Measurements from ENCODE around the gene BIK.

Gene BIK

DNA sequence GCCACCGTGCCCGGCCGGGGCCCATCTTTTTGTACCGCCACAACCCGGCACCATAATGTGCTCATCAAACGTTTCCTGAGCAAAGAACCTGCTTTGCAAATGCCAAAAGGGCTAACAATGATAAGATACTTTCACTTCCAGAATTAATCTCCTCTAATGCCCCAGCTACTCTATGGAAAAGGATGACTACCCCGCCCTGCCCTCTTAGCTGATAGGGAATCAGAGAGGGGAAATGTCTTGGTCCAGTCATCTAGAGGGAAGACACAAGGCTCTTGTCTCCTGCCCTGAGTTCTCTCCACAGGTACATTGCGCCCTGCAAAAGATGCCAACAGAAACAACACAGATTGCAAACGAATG, 21.9 kb upstream of the BIK start:
- peak overlapping the region; percentile 36 to 55 for H3K9ac ChIP-seq (ENCODE audit: low read depth in 1 of 2, low read length in 2 of 2)
- no peaks in the 10 kb centered on the region for H3K36me3 ChIP-seq (ENCODE audit: control insufficient read depth in 1 of 2, insufficient read depth in 2 of 2, low read length in 2 of 2)
- peaks cover 4 to 11% of the 10 kb centered on the region in 2 donors for H3K4me1 ChIP-seq (ENCODE audit: control insufficient read depth in 1 of 2, insufficient read depth in 2 of 2, low read length in 2 of 2)
- H3K4me3 ChIP-seq (ENCODE audit: low read depth in 1 of 2, low read length in 2 of 2) = peak overlapping the region; percentile 79 to 81
- no peaks in the 10 kb centered on the region for H3K9me3 ChIP-seq (ENCODE audit: control insufficient read depth in 1 of 2, low read length in 2 of 2)
- H3K27me3 ChIP-seq (ENCODE audit: control insufficient read depth in 1 of 2, insufficient read depth in 2 of 2, low read length in 2 of 2) = no peaks in the 10 kb centered on the region
- no peak overlapping the region for H3K27ac ChIP-seq (ENCODE audit: low read depth, low read length)

- no peaks in the 10 kb centered on the region for H3K27me3 ChIP-seq (ENCODE audit: control insufficient read depth in 1 of 2, insufficient read depth in 2 of 2, low read length in 2 of 2)
- peak within 1 kb of the TSS; percentile 79 to 81 for H3K4me3 ChIP-seq (ENCODE audit: low read depth in 1 of 2, low read length in 2 of 2)
- no peaks in the 10 kb centered on the region for H3K36me3 ChIP-seq (ENCODE audit: control insufficient read depth in 1 of 2, insufficient read depth in 2 of 2, low read length in 2 of 2)
- H3K9ac ChIP-seq (ENCODE audit: low read depth in 1 of 2, low read length in 2 of 2) = peak within 1 kb of the TSS; percentile 43 to 55
- no peak within 1 kb of the TSS for H3K27ac ChIP-seq (ENCODE audit: low read depth, low read length)
- no peaks in the 10 kb centered on the region for H3K9me3 ChIP-seq (ENCODE audit: control insufficient read depth in 1 of 2, low read length in 2 of 2)
- H3K4me1 ChIP-seq (ENCODE audit: control insufficient read depth in 1 of 2, insufficient read depth in 2 of 2, low read length in 2 of 2) = peaks cover 4 to 14% of the 10 kb centered on the region in 2 donors
Observed at GRCh38 chr22:43088984-43089717, 21.4 kb upstream of the BIK start, which contains the start of gene TTLL1. Gene TTLL1, minus strand, starts transcription at chr22:43089391. Its CDS starts 13,805 bp downstream, at chr22:43075586.

GRCh38 chr22:43090130-43090789, 20.3 kb upstream of the BIK start:
- no peak overlapping the region for H3K27ac ChIP-seq (ENCODE audit: low read depth, low read length)
- H3K27me3 ChIP-seq (ENCODE audit: control insufficient read depth in 1 of 2, insufficient read depth in 2 of 2, low read length in 2 of 2) = no peaks in the 10 kb centered on the region
- no peak overlapping the region for H3K9ac ChIP-seq (ENCODE audit: low read depth in 1 of 2, low read length in 2 of 2)
- H3K9me3 ChIP-seq (ENCODE audit: control insufficient read depth in 1 of 2, low read length in 2 of 2) = no peaks in the 10 kb centered on the region
- peaks cover 4 to 16% of the 10 kb centered on the region in 2 donors for H3K4me1 ChIP-seq (ENCODE audit: control insufficient read depth in 1 of 2, insufficient read depth in 2 of 2, low read length in 2 of 2)
- H3K4me3 ChIP-seq (ENCODE audit: low read depth in 1 of 2, low read length in 2 of 2) = no peak overlapping the region
- H3K36me3 ChIP-seq (ENCODE audit: control insufficient read depth in 1 of 2, insufficient read depth in 2 of 2, low read length in 2 of 2) = no peaks in the 10 kb centered on the region

DNA sequence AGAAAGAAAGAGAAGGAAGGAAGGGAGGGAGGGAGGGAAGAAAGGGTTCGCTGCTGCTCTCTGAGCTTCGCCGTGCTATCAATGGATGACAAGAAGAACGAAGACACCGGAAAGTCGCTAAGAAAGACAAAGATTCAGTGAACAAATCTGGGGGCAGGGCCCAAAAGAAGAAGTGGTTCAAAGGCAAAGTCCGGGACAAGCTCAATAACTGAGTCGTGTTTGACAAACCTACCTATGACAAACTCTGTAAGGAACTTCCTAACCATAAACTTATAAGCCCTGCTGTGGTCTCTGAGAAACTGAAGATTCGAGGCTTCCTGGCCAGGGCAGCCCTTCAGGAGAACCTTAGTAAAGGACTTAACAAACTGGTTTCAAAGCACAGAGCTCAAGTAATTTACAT, 18.5 kb upstream of the BIK start:
- Histone ChIP-seq H3K27me3 (ENCODE audit: control insufficient read depth in 1 of 2, insufficient read depth in 2 of 2, low read length in 2 of 2) (no peaks in the 10 kb centered on the region), H3K9me3 (ENCODE audit: control insufficient read depth in 1 of 2, low read length in 2 of 2) (peaks cover 6 to 9% of the 10 kb centered on the region in 2 donors), H3K4me1 (ENCODE audit: control insufficient read depth in 1 of 2, insufficient read depth in 2 of 2, low read length in 2 of 2) (peaks cover 4 to 16% of the 10 kb centered on the region in 2 donors), H3K27ac (ENCODE audit: low read depth, low read length) (no peak overlapping the region), H3K9ac (ENCODE audit: low read depth in 1 of 2, low read length in 2 of 2) (no peak overlapping the region), H3K4me3 (ENCODE audit: low read depth in 1 of 2, low read length in 2 of 2) (no peak overlapping the region), H3K36me3 (ENCODE audit: control insufficient read depth in 1 of 2, insufficient read depth in 2 of 2, low read length in 2 of 2) (no peaks in the 10 kb centered on the region)

DNA sequence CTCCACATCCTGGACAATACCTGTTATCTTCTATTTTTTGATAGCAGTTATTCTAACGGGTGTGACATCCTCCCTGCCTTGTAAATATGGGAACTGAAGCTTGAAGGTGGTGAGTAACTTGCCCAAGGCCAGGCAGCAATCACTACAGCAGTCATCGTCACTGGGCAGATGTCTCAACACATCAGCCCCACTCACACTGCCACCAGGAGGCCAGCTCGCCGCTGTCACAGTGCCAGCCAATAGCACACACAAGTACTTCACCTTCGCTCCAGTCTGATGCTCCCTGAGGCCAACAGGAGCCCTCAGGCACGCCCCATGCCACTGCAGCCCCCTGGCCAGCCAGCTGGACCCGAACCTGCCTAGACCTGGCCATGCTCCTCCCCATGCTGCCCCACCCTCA, 16.5 kb upstream of the BIK start:
- Histone ChIP-seq H3K9ac (ENCODE audit: low read depth in 1 of 2, low read length in 2 of 2) (no peak overlapping the region), H3K27me3 (ENCODE audit: control insufficient read depth in 1 of 2, insufficient read depth in 2 of 2, low read length in 2 of 2) (no peaks in the 10 kb centered on the region), H3K4me1 (ENCODE audit: control insufficient read depth in 1 of 2, insufficient read depth in 2 of 2, low read length in 2 of 2) (peaks cover 0 to 10% of the 10 kb centered on the region in 2 donors), H3K36me3 (ENCODE audit: control insufficient read depth in 1 of 2, insufficient read depth in 2 of 2, low read length in 2 of 2) (no peaks in the 10 kb centered on the region), H3K9me3 (ENCODE audit: control insufficient read depth in 1 of 2, low read length in 2 of 2) (peaks cover 6 to 9% of the 10 kb centered on the region in 2 donors), H3K27ac (ENCODE audit: low read depth, low read length) (no peak overlapping the region), H3K4me3 (ENCODE audit: low read depth in 1 of 2, low read length in 2 of 2) (no peak overlapping the region)

DNA sequence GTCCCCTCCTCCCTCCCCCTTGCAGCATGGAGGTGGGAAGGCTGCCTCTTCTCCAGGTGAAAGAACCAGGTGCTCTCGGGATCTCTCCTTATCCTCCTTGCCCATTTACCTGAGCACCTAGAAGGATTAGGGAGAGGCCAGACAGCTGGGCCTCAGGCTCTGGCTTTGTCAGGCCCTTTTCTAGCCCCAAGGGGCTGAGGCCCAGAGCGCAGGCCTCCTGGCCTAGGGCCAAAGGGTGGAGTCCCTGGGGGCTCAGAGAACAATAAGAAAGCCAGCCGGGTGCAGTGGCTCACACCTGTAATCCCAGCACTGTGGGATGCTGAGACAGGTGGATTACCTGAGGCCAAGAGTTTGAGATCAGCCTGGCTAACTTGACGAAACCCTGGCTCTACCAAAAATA, 16.0 kb upstream of the BIK start:
- Histone ChIP-seq H3K36me3 (ENCODE audit: control insufficient read depth in 1 of 2, insufficient read depth in 2 of 2, low read length in 2 of 2) (no peaks in the 10 kb centered on the region), H3K9ac (ENCODE audit: low read depth in 1 of 2, low read length in 2 of 2) (no peak overlapping the region), H3K4me1 (ENCODE audit: control insufficient read depth in 1 of 2, insufficient read depth in 2 of 2, low read length in 2 of 2) (peaks cover 0 to 8% of the 10 kb centered on the region in 2 donors), H3K9me3 (ENCODE audit: control insufficient read depth in 1 of 2, low read length in 2 of 2) (peaks cover 6 to 9% of the 10 kb centered on the region in 2 donors), H3K27ac (ENCODE audit: low read depth, low read length) (no peak overlapping the region), H3K4me3 (ENCODE audit: low read depth in 1 of 2, low read length in 2 of 2) (no peak overlapping the region), H3K27me3 (ENCODE audit: control insufficient read depth in 1 of 2, insufficient read depth in 2 of 2, low read length in 2 of 2) (no peaks in the 10 kb centered on the region)

GRCh38 chr22:43096420-43096819, 14.1 kb upstream of the BIK start:
- Histone ChIP-seq H3K9ac (ENCODE audit: low read depth in 1 of 2, low read length in 2 of 2) (no peak overlapping the region), H3K4me3 (ENCODE audit: low read depth in 1 of 2, low read length in 2 of 2) (no peak overlapping the region), H3K36me3 (ENCODE audit: control insufficient read depth in 1 of 2, insufficient read depth in 2 of 2, low read length in 2 of 2) (no peaks in the 10 kb centered on the region), H3K9me3 (ENCODE audit: control insufficient read depth in 1 of 2, low read length in 2 of 2) (peaks cover 6 to 9% of the 10 kb centered on the region in 2 donors), H3K27me3 (ENCODE audit: control insufficient read depth in 1 of 2, insufficient read depth in 2 of 2, low read length in 2 of 2) (no peaks in the 10 kb centered on the region), H3K27ac (ENCODE audit: low read depth, low read length) (no peak overlapping the region), H3K4me1 (ENCODE audit: control insufficient read depth in 1 of 2, insufficient read depth in 2 of 2, low read length in 2 of 2) (peaks cover 0 to 5% of the 10 kb centered on the region in 2 donors)

- H3K9ac ChIP-seq (ENCODE audit: low read depth in 1 of 2, low read length in 2 of 2) = no peak overlapping the region
- H3K9me3 ChIP-seq (ENCODE audit: control insufficient read depth in 1 of 2, low read length in 2 of 2) = peaks cover 6 to 9% of the 10 kb centered on the region in 2 donors
- peaks cover 0 to 5% of the 10 kb centered on the region in 2 donors for H3K4me1 ChIP-seq (ENCODE audit: control insufficient read depth in 1 of 2, insufficient read depth in 2 of 2, low read length in 2 of 2)
- H3K27ac ChIP-seq (ENCODE audit: low read depth, low read length) = no peak overlapping the region
- H3K36me3 ChIP-seq (ENCODE audit: control insufficient read depth in 1 of 2, insufficient read depth in 2 of 2, low read length in 2 of 2) = no peaks in the 10 kb centered on the region
- no peak overlapping the region for H3K4me3 ChIP-seq (ENCODE audit: low read depth in 1 of 2, low read length in 2 of 2)
- H3K27me3 ChIP-seq (ENCODE audit: control insufficient read depth in 1 of 2, insufficient read depth in 2 of 2, low read length in 2 of 2) = no peaks in the 10 kb centered on the region
Observed at GRCh38 chr22:43098356-43098755, 12.2 kb upstream of the BIK start.

DNA sequence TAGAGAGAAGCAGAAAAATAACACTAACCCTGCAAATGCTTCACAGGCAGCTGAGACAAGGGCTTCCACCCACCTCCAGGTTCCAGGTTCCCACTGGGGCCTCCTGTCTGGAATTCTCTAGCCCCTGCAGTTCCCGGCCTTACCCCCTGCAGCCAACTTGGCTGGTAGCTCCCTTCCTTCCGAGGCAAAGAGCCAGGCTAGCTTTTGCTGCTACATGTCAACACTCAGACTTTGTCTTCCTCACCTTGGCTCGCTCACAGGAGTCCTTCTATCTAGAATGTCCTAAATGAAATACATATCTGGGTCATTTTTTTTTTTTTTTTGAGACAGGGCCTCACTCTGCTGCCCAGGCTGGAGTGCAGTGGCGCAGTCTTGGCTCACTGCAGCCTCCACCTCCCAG, 11.5 kb upstream of the BIK start:
- Histone ChIP-seq H3K9me3 (ENCODE audit: control insufficient read depth in 1 of 2, low read length in 2 of 2) (peaks cover 6 to 9% of the 10 kb centered on the region in 2 donors), H3K4me3 (ENCODE audit: low read depth in 1 of 2, low read length in 2 of 2) (no peak overlapping the region), H3K27me3 (ENCODE audit: control insufficient read depth in 1 of 2, insufficient read depth in 2 of 2, low read length in 2 of 2) (no peaks in the 10 kb centered on the region), H3K27ac (ENCODE audit: low read depth, low read length) (no peak overlapping the region), H3K36me3 (ENCODE audit: control insufficient read depth in 1 of 2, insufficient read depth in 2 of 2, low read length in 2 of 2) (no peaks in the 10 kb centered on the region), H3K4me1 (ENCODE audit: control insufficient read depth in 1 of 2, insufficient read depth in 2 of 2, low read length in 2 of 2) (peaks cover 4 to 8% of the 10 kb centered on the region in 2 donors), H3K9ac (ENCODE audit: low read depth in 1 of 2, low read length in 2 of 2) (no peak overlapping the region)

- Histone ChIP-seq H3K4me3 (ENCODE audit: low read depth in 1 of 2, low read length in 2 of 2) (no peak overlapping the region), H3K36me3 (ENCODE audit: control insufficient read depth in 1 of 2, insufficient read depth in 2 of 2, low read length in 2 of 2) (no peaks in the 10 kb centered on the region), H3K9me3 (ENCODE audit: control insufficient read depth in 1 of 2, low read length in 2 of 2) (peaks cover 6 to 9% of the 10 kb centered on the region in 2 donors), H3K9ac (ENCODE audit: low read depth in 1 of 2, low read length in 2 of 2) (no peak overlapping the region), H3K27ac (ENCODE audit: low read depth, low read length) (no peak overlapping the region), H3K27me3 (ENCODE audit: control insufficient read depth in 1 of 2, insufficient read depth in 2 of 2, low read length in 2 of 2) (no peaks in the 10 kb centered on the region), H3K4me1 (ENCODE audit: control insufficient read depth in 1 of 2, insufficient read depth in 2 of 2, low read length in 2 of 2) (peaks cover 4 to 10% of the 10 kb centered on the region in 2 donors)
Observed at GRCh38 chr22:43100225-43100624, 10.3 kb upstream of the BIK start.

All from duodenal mucosa (tissue), 2 donors.